Activated naive CD8-positive, alpha-beta T cell treated with anti-CD3 and anti-CD28 coated beads, Interleukin-2, amount 50 U/mL, for 16 hours (primary cell): ENCODE data around the gene REM2.

ENCODE experiments used
- DNase-seq: peaks from one replicate; pipeline ENCODE4 v3.0.0-alpha.2; 2020; ENCODE audit warnings: low read depth, low spot score

REM2 gene, protein sequence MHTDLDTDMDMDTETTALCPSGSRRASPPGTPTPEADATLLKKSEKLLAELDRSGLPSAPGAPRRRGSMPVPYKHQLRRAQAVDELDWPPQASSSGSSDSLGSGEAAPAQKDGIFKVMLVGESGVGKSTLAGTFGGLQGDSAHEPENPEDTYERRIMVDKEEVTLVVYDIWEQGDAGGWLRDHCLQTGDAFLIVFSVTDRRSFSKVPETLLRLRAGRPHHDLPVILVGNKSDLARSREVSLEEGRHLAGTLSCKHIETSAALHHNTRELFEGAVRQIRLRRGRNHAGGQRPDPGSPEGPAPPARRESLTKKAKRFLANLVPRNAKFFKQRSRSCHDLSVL

DNA sequence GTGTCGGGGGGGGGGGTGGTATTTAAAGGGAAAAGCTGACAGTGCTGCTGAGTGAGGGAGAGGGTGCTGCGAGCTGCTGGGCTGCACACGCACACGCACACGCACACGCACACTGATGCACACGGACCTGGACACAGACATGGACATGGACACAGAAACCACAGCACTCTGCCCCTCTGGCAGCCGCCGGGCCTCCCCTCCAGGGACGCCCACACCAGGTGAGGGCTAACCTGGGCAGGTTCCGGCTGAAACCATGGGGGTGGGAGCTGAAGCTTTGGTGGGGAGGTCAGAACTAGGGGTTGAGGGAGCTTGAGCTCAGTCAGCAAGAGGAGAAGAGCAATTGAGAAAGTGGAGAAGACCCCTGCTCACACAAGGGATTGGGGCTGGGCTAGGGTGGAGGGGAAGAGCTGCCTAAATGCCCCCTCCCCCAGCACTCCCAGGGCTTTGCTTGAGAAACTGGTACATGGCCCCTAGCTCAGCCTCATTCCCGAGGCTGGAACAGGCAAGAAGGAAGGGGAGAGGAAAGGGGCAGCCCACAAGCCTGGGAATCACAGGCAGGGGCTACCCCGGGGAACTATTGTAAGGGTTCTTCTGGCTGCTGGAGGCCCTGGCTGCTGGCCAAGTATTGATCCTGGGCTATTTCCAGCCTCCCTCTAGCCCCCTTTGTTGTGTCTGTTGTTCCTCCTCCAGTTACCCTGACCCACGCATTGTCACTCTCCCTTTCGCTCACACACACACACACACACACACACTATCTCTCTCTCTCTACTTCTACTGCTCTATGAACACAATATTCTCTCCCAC is at the start of gene REM2:
TSS of gene REM2 (plus strand) at position 50 of the 804 bp plus-strand sequence. CDS start at position 116, 66 bp downstream.
- no peak for DNase-seq

DNA sequence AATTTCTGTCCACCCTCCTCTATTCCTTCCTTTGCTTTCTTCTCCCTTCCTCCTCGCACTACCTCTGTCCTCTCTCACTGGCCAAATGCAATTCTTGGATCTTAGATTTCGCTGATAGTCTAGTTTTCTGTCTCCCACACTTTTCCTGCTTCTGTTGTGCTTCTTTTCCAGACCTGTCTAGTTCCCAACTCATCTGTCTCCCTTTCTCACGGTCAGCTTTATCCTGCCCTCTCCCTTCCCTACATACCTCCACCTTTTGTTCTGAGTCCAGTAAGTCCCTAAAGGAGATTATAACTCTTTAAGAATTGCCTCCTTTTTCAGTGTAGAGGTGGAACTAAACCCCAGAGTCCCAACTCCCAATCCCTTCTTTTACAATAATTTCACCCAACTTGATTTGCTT is 47.5 kb upstream of the REM2 start:
- no peak for DNase-seq

DNA sequence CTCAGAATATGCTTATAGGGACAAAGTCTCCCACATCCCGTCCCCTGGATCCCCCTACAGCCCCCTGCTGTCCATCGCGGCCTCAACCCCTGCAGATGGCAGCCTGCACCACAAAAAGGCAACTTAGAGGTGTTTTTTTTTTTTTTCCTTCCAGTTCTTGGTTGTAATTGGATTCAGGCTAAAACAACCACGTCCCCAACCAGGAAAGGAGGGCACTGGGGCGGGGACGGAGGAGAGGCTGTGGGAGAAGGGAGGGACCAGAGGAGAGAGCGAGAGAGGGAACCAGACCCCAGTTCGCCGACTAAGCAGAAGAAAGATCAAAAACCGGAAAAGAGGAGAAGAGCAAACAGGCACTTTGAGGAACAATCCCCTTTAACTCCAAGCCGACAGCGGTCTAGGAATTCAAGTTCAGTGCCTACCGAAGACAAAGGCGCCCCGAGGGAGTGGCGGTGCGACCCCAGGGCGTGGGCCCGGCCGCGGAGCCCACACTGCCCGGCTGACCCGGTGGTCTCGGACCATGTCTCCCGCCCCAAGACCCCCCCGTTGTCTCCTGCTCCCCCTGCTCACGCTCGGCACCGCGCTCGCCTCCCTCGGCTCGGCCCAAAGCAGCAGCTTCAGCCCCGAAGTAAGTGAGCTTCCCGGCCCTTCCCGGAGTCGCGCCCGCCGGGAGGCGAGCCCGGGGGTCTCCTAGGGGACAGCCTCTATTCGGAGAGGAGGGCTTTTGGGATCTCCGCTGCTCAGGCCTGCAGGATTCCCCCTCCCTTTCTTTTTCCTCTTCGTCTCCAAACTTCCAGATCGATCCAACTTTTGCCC is 46.5 kb upstream of the REM2 start, which contains the start of gene MMP14:
TSS of gene MMP14 (plus strand) at position 285 of the 813 bp plus-strand sequence. CDS start at position 518, 233 bp downstream.
- DNase-seq, result no peak

DNA sequence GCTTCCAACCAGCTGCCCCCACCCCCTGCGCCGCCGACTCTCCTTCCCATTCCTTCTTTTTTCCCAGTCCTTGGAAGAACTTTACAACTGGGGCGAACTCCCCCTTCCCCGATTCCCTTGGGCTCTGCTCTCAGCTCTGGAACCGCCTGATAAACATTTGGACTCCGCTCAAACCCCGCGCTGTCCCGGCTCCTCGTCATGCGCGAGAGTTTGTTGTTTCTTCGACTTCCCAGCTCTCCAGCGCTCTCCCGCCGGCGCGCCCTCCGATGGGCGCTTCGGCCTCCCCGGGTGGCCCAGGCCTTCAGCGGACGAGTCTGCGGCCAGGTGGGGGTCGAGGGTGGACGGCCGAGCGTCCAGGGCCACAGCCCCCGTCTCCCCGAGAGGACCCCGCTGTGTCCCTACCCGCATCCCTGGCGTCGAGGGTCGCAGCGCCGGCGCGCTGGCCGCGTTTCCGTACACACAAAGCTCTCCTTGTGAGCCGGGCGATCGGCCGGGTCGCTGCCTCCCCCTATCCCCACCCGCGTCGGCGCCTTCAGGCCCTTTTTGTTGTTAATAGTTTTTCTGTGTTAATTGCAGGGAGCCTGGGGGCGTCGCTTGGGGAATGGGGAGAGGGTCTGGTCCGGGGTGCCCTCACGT is 45.8 kb upstream of the REM2 start:
- DNase-seq, result no peak

DNA sequence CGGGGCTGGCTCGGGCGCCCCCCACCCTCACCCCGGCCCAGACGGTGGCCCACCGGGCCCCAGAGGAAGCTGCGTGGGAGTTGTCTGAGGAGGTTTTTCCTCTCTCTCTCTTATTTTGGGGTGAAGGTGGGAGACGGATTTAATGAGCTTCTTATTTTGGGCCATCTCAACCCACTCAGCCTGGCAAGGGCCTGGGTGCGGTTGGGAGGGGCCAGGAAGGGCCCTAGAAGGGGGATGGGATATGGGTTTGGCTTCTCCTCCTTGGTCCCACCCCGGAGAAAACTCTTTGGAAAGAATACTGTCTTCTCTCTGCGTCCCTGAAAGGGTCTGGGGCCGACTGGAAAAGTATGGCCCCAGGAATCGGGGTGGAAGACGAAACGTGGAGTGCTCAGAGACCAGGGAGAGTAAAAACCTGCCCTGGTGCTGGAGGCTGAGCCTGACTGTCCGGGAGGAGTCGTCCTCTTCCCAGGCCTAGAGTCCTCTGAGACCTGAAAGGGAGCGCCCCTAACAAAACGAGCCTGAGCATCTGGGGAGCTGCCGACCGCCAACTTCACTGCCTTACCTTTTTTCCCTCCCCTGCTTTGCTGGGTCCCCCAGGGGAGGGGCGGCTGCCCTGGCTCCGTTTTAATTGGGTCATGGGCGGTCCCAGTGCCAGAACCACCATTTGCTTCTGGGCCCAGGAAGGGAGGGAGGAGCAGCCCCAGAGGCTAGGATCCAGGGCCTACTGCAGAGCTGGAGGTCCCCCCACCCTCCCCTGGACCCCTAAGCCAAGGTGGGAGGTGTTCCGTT is 45.1 kb upstream of the REM2 start:
- DNase-seq, result no peak

DNA sequence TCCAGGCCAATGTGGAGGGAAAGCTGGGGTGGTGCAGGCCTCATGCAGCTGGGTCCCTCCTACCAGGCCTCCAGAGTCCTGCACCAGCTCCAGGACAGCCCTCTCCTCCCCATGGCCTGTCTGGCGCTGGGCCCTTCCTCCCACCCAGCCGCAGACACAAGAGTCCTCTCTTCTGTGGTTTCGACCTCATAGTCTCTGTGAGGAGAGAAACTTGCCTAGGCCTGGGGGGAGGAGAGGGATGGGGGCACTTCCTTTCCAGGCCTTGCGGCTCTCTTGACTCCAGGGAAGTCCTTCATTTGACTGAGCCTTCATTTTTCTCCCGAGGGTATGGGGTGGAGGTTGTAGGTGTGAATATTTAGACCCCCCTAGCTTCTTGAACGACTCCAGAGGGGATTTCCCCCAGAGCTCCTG is 44.4 kb upstream of the REM2 start:
- no peak for DNase-seq

DNA sequence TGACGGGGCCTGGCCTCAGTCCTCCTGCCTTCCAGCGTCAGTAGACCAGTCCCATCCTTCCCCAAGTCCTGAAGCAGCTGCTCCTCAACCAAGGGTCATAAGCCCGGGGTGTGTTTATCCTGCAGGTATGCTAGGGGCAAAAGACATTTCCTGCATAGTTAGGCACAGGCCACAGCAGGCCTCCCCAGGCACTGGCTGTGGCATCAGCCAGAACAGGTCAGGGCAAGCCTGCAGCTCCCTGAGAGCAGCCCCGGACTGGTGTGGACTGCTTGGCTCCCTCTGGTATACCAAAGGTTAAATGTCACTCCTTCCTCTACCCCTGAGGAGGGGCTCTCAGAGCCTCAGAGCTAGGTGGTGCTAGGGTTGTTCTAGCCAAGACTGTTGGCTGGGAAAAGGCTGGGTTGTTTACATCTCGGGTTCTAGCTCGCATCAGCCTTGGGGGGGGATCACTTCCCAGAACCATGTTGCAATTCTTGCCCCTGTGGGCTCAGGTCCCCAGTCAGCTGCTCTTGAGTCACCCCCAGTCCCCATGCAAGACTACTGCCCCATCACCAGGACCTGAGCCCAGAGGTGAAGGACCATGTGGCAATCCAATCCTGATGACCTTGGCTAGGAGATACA is 43.8 kb upstream of the REM2 start:
- no peak for DNase-seq

DNA sequence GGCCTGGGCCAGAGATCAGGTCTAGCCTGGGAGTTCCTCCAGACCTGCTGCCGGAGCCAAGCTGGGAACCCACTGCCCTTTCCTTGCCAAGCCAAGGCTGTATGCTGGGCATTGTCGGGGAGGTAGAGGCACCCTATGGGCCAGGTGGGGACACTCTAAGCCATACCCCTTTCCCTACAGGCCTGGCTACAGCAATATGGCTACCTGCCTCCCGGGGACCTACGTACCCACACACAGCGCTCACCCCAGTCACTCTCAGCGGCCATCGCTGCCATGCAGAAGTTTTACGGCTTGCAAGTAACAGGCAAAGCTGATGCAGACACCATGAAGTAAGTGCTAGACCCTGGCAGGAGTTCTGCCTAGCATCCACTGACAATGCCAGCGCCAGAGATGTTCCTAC is 41.7 kb upstream of the REM2 start:
- DNase-seq, result no peak

DNA sequence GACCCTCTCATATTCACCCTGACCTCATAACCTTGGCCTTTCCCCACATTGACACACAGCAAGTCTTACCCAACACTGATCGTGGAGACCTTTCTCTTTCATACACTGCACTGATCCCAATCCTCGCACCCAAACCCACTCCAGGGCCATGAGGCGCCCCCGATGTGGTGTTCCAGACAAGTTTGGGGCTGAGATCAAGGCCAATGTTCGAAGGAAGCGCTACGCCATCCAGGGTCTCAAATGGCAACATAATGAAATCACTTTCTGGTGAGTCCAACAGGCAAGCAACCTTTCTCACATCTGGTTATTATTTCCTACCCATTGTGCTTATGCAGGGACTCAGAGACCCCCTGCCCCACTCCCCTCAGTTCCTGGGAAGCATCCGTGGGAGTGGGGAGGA is 41.3 kb upstream of the REM2 start:
- DNase-seq, result no peak

DNA sequence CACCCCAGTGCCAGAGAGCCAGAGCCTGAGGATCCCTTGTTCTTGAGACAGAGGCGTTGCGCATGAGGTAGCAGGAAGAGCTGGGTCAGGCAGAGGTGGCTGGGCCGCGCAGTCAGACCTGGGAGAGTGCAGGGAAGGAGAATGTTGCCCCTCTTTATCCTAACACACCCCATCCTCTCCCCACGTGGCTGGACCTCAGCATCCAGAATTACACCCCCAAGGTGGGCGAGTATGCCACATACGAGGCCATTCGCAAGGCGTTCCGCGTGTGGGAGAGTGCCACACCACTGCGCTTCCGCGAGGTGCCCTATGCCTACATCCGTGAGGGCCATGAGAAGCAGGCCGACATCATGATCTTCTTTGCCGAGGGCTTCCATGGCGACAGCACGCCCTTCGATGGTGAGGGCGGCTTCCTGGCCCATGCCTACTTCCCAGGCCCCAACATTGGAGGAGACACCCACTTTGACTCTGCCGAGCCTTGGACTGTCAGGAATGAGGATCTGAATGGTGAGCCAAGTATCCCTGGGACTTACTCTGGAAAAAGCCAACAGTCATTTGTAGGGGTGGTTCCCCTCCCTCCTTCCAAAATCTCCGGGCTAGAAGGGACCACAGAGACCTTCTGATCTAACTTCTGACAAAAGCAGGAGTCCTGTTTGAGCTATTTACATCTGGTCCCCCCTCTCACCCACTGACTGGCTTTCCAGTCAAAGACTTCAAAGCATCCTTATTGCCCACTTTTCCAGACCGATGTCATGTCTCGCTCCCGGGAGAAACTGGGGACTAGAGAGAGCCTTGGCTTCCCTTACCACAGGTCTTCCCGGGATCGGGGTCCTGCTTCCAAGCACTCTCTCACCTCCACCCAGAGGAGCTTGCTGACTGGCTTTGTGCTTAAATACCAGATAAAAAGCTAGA is 40.6 kb upstream of the REM2 start:
- no peak for DNase-seq

DNA sequence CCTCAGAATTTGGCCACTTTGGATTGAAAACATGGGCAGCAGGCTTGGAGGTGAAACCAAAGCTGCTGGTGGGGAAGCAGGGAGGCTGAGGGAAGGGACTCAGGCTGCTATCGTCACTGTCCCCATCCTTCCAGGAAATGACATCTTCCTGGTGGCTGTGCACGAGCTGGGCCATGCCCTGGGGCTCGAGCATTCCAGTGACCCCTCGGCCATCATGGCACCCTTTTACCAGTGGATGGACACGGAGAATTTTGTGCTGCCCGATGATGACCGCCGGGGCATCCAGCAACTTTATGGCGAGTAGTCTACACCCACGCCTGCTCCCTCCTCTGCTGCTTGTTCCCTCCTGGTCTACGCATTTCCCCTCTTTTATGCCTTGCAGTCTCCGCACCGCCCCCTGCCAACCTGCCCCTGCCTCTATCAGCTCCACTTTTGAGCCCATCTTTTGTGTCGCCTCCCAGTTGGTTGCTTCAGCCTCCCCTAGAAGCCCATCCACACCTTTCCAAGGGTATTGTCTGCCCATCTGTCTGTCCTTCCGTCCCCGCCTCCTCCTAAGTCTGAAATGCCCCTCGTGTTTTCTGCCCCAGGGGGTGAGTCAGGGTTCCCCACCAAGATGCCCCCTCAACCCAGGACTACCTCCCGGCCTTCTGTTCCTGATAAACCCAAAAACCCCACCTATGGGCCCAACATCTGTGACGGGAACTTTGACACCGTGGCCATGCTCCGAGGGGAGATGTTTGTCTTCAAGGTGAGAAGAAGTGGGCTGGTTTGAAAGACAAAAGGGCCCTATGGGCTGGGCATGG is 39.7 kb upstream of the REM2 start:
- DNase-seq, result no peak

DNA sequence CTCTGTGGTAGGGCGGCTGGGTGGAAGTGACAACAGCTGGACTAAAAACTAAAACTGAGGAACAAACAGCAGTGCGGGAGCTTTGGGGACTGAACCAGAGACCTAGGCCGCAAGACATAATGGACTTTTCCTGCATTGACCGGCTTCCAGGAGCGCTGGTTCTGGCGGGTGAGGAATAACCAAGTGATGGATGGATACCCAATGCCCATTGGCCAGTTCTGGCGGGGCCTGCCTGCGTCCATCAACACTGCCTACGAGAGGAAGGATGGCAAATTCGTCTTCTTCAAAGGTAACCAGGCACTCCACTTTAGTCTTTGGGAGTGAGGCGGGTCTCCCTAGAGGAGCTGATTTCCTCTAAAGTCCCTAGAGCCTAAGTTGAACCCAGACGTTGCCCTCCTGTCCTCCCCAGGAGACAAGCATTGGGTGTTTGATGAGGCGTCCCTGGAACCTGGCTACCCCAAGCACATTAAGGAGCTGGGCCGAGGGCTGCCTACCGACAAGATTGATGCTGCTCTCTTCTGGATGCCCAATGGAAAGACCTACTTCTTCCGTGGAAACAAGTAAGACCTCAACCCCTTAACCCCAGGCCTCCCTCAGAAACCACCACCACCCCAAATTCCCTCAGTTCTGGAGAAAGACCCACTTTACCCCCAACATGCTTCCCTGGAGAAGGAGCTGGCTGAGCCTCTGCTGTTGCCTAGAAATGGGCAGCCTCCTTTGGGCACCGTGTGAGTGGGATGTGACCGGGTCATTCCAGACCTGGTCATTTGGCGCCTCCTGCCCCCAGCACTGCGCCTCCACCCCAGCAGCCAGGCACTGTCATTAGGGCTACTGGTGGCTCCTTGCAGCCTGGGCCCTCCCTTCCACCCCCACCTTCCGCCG is 38.6 kb upstream of the REM2 start:
- DNase-seq, result no peak

DNA sequence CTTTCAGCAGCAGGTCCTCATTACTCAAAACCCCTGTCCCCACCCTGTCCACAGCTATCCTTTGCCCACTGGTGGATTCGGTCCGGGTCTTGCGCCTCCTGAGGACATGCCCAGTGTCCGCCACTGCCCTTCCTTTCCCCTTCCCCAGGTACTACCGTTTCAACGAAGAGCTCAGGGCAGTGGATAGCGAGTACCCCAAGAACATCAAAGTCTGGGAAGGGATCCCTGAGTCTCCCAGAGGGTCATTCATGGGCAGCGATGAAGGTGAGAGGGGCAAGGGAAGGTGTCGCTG is 38.0 kb upstream of the REM2 start:
- no peak for DNase-seq

DNA sequence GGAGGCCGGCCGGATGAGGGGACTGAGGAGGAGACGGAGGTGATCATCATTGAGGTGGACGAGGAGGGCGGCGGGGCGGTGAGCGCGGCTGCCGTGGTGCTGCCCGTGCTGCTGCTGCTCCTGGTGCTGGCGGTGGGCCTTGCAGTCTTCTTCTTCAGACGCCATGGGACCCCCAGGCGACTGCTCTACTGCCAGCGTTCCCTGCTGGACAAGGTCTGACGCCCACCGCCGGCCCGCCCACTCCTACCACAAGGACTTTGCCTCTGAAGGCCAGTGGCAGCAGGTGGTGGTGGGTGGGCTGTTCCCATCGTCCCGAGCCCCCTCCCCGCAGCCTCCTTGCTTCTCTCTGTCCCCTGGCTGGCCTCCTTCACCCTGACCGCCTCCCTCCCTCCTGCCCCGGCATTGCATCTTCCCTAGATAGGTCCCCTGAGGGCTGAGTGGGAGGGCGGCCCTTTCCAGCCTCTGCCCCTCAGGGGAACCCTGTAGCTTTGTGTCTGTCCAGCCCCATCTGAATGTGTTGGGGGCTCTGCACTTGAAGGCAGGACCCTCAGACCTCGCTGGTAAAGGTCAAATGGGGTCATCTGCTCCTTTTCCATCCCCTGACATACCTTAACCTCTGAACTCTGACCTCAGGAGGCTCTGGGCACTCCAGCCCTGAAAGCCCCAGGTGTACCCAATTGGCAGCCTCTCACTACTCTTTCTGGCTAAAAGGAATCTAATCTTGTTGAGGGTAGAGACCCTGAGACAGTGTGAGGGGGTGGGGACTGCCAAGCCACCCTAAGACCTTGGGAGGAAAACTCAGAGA is 37.0 kb upstream of the REM2 start:
- no peak for DNase-seq

DNA sequence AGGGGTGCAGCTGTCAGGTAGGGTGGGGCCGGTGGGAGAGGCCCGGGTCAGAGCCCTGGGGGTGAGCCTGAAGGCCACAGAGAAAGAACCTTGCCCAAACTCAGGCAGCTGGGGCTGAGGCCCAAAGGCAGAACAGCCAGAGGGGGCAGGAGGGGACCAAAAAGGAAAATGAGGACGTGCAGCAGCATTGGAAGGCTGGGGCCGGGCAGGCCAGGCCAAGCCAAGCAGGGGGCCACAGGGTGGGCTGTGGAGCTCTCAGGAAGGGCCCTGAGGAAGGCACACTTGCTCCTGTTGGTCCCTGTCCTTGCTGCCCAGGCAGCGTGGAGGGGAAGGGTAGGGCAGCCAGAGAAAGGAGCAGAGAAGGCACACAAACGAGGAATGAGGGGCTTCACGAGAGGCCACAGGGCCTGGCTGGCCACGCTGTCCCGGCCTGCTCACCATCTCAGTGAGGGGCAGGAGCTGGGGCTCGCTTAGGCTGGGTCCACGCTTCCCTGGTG is 36.2 kb upstream of the REM2 start:
- no peak for DNase-seq

DNA sequence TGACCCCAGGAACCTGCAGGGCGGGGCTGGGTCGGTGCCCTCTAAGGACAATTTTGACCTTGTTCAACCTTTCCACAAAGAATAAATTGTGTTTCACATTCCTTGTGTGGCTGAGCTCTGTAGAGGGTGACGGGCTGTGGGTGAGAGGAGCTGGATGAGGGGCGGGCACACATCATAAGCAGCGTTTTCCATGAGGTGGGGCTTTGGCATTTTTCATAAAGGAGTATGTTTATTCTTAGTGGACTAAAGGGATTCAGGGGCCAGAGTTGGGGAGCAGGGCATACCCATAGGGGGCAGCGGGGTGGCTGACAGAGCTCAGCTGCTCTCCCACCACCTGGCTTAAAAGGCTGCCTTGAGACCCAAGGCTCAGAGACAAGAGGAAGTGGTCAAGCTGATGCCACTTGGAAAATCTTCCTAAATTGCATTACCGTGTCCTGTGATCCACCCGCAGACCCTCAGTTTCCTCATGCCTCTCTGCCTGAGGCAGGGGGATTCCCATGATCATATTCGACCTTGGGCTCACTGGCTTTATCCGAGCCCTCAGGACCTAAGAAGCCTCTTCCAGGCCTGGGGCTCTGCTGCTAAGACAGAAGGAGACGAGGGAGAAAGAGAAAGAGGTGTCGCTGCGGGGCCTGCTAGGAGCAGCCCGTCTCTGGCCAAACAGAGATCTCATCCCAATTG is 35.2 kb upstream of the REM2 start:
- DNase-seq, result no peak
